GM19395 (cell line): Measurements from ENCODE around the gene SERPINE3.

ENCODE experiments used
- ATAC-seq: cut with Tn5 transposase; IDR thresholded peaks from one replicate; pipeline ENCODE4 v1.9.1; 2021; ENCODE audit warnings: mild to moderate bottlenecking, moderate library complexity; ENCODE audit not compliant: unreplicated experiment

The SERPINE3 gene

DNA sequence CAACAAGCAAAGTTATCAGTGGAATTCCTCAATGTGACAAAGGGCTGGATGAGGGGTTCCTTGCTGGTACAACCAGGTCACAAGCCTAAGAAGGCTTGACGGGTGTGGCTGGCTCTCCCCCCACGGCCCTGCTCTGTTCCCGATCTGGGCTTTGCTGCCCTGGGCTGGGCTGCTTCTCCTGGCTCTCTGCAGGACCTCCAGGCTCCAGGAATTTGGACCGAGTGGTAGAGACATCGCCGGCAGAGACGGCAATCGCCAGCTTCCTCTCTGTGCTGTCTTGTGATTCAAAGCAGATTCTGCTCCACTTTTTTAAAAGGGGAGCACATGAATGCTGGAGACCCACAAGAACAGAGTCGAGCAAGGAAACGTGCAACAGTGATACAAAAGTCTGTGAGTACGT lies at the start of gene SERPINE3:
Gene SERPINE3, plus strand, starts transcription at position 338 of the 400 bp plus-strand sequence. CDS start 1,401 bp downstream, outside the sequence.
- ATAC-seq: no peak

DNA sequence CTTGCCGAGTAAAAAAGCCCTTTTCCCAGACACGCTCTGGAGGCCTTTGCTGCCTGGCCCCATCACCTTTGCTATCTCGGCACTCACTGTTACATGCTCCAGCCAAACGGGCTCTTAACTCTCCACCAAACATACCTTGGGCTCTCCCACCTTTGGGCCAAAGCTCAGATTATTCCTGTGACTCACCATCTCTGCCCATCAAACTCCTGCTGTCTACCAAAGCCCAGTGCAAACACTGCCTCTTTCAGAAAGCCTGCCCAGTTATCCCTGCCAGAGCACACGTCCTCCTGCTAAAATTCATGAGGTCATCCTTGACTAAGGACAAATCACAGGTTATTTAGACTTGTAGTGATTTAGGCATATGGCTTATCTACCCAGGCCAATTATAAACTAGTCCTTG lies 48.1 kb upstream of the SERPINE3 start:
- no peak for ATAC-seq

DNA sequence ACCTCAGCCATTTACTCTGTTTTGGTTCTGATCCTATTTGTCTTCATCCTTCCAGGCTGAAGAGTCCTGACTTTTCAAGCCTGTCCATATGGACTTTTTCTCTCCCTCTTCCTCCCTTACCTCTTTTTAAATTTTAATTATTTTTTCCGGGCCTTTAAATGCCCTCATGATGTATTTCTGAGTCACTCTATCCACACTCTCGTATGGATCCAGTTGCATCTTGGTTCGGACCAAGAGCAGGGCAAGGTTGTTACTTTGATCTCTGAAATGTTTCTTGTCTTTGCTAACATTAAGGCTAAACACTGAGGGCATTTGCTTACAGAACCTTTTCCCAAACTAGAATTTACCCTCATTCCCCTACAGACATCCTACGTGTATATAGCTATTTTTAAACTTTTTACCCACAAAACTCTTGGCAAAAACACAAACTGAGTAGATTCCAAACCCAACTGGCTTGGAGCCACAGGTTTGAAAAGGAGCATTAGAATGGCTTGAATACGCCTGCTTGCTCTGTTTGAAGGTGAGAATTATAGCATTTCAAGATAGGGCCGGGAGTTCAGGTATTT lies 47.4 kb upstream of the SERPINE3 start:
- ATAC-seq: no peak

DNA sequence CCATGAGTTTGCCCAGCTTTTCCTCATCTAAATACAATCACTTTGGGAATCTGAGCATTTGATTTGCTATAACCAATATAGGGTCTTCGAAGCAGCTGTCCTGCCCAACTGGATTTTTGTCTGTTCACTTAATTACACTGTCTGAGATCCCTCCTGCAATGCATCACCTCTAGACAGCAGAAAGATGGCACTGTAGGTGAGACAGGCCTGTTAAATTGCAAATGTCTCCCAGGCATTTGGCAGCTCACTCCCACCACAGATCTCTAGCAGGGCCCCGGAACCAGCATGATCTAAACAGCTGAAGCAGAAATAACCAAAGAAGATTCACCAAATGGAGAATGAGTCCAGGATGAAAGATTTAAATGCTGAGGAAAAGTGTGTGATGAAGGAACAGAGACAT lies 41.9 kb upstream of the SERPINE3 start:
- ATAC-seq: no peak

DNA sequence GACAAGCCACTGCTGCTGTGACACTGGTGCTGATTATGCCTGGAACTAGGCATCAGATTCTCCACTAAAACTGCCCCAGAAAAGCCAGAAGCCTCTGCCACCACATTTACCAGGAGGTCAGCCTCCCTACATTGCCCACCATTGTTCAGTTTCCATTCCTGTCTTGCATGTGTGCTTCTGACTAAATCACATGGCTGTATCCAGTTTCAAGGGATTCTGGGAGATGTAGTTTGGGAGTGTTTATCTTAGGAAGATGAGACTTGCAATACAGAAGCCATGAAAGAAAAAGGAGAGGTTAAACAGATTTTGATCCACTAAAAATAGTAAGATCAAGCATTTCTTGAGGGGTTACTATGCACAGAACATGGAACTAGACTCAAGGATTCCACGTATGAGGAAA lies 40.7 kb upstream of the SERPINE3 start:
- no peak for ATAC-seq

DNA sequence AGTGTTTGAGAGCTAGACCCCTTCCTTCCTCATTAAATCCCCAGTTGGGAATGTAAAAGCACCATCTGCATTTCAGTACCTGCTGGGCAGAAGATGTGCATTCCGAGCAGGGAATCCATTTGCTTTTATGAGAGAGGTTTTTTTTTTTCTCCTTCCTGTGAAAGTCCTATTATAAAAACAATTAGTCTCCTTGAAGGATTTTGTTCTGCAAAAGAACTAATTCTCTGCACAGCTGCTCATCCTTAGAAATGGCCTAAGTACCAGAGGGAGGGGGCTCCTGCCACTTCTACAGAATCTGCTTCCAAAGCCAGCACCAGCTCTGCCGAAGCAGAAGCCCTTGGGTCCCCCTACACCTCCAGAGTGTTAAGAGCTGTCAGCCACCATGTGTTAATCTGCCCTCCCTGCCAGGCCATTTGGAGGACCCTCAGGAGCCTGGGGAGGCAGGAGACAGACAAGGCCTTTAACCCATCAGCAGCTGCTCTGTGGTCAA lies 36.4 kb upstream of the SERPINE3 start:
- no peak for ATAC-seq

DNA sequence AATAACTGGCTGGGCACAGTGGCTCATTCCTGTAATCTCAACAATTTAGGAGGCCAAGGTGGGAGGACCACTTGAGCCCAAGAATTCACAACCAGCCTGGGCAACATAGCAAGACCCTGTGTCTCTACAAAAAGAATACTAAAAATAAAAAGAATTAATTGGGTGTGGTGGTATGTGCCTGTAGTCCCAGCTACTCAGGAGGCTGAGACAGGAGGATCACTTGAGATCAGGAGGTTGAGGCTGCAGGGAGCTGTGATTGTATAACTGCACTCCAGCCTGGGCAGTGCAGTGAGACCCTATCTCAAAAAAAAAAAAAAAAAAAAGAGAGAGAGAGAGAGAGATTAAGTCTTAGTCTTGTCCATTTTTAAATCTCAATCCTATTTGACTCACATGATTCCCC lies 35.6 kb upstream of the SERPINE3 start:
- no peak for ATAC-seq

DNA sequence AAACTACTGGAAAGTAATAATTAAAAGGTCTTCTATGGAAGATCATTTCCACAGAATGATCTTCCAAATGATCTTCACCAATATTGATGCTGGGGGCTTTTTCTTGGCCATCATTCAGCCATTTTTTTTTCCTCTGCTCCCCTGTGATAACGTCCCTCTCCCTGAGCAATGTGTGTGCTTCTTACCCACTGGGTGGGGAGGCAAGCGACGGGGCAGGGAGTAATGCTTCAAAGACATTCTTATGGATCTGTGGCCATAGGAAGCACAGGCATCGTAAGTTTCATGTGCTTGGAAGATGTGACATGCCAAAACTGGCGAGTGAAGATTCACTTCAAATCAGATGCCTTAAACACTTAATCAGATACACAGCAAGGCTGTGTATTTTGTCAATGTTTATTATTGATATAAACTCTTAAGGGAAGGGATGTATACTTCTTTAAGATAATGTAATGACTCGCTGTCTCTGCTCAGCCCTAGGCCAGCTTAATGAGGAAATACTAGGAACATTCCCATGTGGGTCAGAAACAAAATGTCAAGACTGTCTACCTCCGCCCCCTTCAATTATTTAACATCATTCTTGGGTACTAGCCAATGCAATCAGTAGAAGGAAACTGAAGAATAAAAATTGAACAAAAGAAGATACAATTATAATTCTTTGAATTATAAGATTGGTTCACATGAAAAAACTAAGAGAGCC lies 34.1 kb upstream of the SERPINE3 start:
- ATAC-seq: no peak

DNA sequence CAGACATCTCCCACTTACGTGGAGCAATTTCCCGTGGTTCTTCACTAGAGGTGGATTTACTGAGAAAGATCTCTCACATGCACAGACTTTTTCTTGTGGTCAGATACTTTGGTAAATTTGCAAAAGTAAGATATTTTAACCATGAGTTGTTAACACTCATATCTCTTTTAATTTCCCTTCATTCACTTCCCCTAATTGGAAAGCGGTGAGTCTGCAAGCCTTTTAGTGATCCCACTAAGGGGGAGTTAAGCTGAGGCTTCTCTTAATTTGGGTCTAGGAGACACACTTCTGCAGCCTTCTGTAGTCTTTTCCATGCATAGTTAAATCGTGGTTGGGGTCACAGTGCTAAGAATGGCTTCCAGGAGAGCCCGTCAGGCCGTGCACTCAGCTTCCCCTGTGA lies 30.7 kb upstream of the SERPINE3 start:
- no peak for ATAC-seq

DNA sequence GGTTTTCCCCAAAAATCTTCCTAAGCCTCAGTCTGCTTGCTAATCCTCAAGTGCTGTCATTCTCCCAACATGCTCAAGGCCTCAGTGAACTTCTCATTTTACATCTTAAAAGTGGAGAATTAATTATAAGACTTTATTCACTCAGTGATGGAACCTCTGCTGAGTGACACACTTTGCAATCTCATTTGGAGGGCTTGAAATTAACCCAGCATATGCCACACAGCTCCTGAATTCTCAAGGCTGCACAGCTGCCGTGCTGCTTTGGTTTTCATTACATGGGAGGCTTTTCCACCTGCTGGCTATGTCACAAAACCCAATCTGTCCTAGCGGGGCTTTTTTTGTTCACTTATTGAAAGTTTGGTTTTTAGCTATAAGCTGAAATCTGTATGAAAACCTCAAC lies 28.3 kb upstream of the SERPINE3 start:
- ATAC-seq: no peak

DNA sequence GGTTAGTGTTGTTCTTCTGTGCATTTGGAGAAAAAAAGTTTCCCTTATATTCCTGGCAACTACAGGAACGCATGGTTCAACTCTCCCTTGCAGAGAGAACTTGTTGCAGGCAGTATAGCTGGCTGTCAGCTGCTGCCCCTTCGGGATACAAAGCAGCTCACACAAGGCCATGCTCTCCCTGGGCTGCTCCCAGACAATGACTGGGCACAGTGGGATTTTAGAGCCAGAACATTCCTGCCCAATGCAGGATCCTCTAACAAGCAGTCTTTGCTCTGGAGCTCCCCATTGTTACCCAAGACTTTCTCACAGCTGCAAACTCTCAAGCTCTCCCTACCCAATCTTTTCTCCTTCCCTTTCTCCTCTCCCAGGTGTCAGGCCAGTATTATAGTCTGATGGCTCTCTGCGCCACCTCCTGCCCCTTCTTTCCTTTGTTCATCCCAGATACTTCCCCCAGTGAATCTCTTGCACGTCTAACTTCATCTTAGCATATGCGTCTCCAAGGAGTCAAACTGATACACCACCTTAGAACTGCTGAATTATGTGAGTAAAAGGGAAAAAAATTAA lies 27.5 kb upstream of the SERPINE3 start:
- ATAC-seq: no peak

DNA sequence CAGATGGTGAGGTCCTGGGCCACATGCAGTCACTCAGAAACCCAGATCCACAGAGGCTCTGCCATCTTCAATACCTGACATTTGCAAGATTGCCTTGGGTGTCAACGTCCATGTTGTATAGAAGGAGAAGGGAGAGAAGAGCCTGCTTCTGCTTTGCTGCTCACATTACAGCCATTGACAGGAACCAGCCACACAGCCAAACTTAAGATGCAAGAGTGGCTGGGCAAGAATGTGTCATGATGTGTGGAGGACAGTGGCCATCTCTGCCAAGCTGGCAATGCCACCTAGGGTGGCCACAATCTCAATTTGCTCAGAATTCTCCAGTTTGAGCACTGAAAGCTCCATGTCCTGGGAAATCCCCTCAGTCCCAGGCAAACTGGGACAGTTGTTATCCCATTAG lies 25.9 kb upstream of the SERPINE3 start:
- ATAC-seq: no peak

DNA sequence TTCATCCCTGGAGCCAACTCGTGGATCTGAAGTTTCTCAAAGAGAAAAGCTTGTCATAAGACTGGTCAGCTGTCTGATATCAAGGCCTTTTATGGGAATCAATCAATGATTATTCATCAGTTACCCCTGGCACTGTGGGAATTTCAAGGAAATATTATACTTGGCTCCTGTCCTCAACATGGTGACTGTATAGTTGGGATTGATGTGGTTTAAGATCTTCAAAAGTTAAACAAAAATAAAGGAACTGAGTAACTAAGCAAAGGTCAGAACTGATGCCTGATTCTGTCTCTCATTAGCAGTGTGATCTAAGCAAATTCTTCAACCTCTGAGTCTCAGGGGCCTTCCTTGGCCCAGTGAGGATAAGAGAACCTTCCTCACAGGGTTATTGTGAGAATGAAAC lies 22.2 kb upstream of the SERPINE3 start:
- ATAC-seq: no peak

DNA sequence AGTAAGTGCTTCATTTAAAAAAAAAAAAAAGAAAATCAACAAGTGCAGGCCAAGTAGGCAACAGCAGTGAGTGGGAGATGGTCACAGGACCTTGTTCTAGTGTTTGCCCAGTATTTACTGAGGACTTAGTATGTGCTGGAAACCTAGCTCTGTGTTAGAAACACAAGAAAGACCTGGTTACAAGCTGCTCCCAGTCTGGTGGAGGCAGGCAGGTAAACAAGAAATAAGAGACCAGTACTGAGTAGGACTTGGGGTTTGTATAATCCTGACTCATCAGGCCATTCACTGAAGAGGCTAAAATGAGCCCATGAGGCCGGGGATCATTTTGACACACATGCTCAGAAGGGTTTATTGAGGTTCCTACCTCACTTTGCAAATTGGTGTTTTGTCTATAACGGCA lies 21.5 kb upstream of the SERPINE3 start:
- ATAC-seq: no peak

DNA sequence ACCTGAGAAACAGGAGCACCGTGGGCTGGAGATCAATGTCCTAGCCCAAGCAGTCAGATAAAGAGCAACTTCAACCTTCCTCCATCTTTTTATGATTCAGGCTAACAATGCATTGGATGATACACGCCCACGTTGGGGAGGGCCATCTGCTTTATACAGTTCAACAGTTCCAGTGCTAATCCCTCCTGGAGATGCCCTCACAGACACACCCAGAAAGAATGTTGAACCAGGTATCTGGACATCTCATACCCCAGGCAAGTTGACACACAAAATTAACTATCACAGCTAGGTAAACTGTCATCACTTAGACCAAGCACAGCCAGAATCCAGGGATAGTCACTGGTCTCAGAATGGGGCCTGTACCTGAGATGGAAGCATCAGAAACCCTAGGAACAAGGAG lies 20.6 kb upstream of the SERPINE3 start:
- no peak for ATAC-seq

DNA sequence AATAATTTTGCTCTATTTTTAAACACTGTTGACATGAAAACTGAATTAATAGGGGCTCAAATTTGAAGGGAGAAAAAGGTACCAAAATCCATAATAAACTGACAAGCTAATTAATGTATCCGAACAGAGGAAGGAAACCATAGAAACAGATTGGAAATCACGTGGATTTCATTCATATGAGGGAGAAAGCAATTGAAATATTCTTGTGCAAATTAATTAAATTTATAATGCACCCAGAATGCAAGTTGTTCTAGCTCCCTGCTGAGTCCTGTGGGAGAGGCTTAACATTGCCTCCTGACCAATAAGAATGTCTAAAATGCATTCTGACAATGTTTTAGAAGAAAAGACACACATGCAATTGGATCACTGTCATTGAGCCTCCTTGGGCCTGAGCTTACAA lies 17.7 kb upstream of the SERPINE3 start:
- ATAC-seq: no peak

DNA sequence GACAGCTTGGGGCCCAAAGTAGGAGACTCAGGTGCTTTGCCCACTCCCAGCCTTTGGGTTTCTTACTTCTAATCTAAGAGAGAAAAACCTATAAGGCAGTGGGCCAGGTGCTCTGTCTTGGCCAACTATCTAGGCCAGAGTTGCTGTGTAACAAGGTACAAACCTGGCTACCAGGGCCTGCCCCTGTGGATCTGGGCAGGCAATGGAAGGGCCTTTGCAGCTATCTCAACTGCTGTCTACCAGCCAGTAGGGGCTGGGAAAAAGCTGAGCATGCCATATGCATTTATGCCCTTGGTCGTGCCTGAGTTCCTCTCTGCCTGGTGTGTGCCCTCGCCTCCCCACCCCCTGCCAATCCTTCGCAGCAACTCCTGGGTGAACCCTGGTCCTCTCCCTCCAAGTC lies 16.7 kb upstream of the SERPINE3 start:
- no peak for ATAC-seq

DNA sequence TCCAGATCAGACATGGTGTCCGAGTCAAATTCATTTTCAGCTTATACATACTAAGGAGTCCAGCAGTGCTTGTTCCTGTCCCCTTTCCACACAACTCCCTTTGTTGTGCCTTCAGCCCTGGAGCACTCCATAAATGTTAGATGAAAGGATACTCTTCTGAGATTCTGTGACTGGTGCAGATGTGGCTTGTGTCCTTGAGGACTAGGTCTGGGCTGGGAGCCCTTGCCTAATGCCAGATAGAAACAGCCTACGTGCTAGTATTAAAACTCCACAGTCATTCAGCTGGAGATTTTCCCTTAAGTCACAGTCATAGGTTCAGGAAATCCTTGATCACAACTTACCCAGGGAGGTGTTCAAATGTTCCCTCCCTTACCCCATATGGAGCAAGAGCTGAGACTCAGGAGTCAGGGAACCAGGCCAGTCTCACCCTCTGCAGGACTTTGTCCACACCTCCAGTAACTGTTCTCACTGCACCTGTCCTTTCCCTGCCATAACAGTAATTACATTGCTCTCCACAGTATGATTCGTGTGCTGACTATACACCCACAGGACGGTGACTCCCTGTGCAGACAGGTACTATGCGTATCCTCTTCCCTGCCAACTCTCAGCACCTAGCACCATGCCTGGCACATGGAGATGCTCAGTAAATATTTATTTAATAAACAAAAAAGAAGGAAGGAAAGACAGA lies 15.5 kb upstream of the SERPINE3 start:
- ATAC-seq: no peak

DNA sequence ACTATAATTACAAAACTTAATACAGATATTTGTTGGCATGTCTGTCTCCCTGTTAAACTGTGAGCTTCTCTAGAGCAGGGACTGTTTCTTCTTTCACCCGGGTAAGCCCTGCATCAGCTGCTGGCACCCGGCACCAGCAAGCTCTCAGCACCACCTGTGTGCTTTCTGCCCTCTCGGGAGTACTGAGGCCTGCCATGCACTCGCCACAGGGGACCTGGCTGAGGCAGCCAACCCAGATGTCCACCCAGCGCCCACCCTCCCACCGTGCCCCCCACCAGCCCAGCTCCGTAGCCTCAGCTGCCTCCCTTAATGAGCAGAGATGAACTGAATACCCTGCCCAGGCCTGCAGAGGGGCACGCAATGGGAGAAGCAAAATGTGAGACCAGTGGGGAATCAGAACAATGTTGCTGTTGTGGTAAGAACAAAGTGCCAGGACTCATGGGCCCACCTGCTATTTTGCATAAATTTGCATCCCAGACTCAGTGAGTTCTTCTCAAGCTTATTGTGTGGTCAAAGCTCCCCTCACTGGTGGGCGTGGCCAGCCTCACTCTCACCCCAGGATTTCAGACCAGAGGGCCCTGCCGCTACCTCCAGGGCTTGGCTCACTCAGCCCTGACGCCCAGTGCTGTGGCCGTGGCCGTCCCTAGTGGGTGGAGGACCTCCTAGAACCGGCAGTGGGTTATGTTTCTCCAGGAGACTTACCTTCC lies 14.6 kb upstream of the SERPINE3 start:
- ATAC-seq: no peak

DNA sequence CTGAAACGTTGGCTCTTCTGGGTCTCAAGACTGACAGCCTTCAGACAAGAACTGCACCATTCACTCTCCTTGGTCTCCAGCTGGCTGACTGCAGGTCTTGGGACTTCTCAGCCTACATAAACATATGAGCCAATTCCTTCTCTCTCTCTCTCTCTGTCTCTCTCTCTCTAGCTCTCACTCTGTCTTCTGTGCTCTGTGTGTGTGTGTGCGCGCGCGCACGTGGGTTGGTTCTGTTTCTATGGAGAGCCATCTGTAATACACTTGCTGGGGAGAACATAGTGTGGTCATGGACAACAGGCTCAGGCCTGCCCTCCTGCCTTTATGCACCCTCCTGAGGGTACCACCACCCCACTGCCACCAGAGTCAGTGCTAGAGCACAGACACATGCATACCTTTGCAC lies 13.7 kb upstream of the SERPINE3 start:
- no peak for ATAC-seq

DNA sequence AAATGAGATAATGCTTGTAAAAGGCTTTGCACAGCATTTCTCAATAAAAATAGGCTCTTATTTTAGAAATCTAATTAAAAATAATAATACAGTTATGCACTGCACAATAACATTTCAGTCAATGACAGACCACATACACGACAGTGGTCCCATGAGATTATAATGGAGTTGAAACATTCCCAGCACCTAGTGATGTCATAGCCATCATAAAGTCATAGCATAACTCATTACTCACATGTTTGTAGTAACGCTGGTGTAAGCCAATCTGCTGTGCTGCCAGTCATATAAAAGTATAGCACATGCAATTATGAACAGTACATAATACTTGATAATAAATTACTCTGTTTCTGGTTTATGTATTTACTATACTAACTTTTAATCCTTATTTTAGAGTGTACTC lies 12.7 kb upstream of the SERPINE3 start:
- ATAC-seq: no peak
